Germinal center (tissue), 1 donor: ENCODE results near the gene RNF114.
"Not testable (repeated sequence)": the region's sequence is repeated elsewhere in the genome, so short reads cannot be mapped to it uniquely, and the experiment has no call there.

Experiments
- DNase-seq: peaks from one replicate; pipeline ENCODE4 v3.0.0; 2012; ENCODE audit warnings: mixed read lengths, low spot score

The RNF114 gene

GRCh38 chr20:49965781-49966305 lies 29.6 kb downstream of the RNF114 start:
- DNase-seq = no peak

DNA sequence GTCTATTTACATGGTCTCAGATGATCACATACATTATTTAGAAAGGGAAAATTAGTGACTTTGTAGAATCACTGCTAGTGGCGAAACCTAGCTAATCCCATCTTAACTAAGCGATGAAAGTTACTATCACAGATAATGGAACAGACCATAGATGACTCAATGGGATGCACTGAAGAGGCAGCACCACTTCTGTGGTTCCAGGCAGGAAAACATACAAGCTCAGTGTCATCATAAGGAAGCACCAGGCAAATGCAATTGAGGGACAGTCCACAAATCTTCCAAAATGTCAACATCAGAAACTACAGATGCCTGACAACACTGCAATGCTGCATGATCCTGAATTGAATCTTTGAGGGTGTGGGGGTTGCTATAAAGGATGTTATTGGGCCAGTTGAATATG lies 30.7 kb downstream of the RNF114 start:
- no peak for DNase-seq

- DNase-seq = no peak
These were observed 33.0 kb downstream of the RNF114 start for GRCh38 chr20:49969234-49969633.

GRCh38 chr20:49969946-49970345 lies 33.7 kb downstream of the RNF114 start:
- no peak for DNase-seq

DNA sequence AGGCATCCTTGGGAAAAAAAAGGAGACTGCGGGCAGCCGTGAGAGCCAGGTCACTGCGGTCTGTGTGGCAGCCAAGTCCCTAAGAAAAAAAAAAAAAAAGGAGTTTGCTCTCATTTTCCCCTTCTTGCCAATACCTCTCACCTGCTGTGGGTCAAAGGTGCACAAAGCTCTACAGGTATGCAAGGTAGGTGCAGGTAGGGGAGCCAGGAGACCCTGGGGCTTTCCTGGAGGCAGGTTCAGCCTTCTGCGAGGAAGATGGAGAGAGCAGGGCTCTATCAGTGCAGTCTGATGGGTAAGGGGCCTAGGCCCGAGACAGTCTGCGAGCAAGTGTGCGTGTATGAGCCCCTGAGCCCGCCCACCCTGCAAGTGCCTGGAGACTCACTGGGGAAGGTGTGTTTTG lies 34.3 kb downstream of the RNF114 start:
- DNase-seq = no peak

- no peak for DNase-seq
These were observed 37.8 kb downstream of the RNF114 start for GRCh38 chr20:49973981-49974380.

- no peak for DNase-seq
These were observed 40.3 kb downstream of the RNF114 start for GRCh38 chr20:49976542-49976941.

- not testable (repeated sequence) for DNase-seq
These were observed 41.5 kb downstream of the RNF114 start for GRCh38 chr20:49977740-49978139.

GRCh38 chr20:49978685-49979029 lies 42.5 kb downstream of the RNF114 start:
- DNase-seq = no peak

DNA sequence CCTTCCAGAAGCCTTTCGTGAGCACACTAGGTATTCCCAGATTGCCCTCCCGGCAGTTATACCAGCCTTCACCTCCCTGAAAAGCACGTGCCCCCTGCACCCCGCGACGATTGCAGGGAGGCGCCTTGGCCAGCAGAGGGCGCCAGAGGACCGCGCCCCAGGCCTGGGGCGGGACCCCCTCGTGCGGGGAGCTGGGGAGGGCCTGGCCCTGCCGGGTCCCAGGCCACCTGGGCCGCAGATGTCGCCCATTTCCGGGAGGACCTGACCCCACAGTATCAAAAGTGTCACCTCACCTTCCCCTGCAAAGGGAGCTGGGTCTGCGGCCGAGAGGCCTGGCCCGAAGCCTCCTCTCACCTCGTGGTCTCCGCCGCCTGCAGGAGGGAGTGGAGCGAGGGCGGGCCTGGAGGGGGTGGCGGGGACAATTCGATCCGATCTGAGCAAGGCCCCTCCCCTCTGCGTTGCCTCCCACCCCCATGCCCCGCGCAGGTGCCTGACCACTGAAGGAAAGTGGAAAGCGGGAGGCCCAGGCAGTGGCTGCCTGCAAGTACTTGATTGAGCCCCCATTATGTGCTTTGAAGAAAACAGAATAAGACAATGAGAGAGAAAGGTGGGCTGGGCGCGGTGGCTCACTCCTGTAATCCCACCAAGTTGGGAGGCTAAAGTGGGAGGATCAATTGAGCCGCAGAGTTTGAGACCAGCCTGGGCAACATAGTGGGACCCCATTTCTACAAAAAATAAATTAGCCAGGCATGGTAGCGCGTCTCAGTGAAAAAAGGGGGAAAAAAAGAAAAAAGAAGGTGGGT lies 43.0 kb downstream of the RNF114 start:
- peak; percentile 80 for DNase-seq

GRCh38 chr20:49980140-49981008 lies 44.2 kb downstream of the RNF114 start:
- DNase-seq = no peak

GRCh38 chr20:49981218-49982071 lies 45.2 kb downstream of the RNF114 start:
- DNase-seq = no peak

DNA sequence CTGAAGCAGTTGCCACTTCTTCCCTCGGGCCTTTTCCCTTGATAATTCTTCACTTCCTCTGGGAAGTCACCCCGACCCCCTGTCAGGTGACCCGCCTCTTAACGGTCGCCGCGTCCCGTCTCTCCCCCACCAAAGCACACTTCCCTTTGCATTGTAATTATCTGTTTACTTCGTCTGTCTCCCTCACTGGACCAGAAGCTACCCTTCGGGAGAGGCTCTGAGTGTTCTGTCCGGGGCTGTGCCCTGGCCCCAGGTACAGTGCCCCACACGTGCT lies 45.8 kb downstream of the RNF114 start:
- no peak for DNase-seq

- peak; percentile 98 for DNase-seq
These were observed 46.3 kb downstream of the RNF114 start, which contains the start of gene SNAI1 for GRCh38 chr20:49982346-49983122. Gene SNAI1, plus strand, starts transcription at chr20:49982980. Its CDS starts 80 bp downstream, at chr20:49983060.

DNA sequence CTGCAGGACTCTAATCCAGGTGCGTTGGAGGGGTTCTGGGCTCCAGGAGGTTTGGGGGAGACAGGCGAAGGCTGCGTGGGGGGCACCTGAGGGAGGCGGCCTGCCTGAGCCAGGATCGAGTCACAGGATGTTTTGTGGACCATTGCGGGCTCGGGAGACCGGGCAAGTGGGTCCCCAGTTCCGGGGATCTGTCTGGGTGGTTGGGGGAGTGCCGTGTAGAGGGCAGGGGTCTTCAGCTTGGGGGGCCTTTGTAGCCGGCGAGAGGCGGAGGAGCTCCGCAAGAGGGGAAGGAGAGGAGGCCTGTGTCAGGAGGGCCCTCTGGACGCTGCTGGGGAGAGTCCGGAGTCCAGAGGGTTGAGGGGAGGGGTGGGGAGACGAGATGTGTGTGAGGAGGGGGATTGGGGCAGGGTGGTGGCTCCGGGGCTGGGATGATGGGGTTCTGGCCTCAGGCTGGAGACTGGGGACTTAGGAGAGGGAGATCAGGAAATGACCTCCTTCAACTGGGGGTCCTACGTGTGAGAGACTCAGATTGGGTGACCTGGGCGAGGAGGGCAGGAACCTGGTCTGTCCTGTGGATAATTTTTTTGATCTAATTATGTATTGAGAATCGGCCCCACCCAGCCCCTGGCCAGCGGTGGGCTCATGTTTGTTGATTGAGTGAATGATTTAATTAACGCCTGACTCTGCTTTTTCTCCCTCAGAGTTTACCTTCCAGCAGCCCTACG lies 47.1 kb downstream of the RNF114 start:
- DNase-seq = peak; percentile 27

DNA sequence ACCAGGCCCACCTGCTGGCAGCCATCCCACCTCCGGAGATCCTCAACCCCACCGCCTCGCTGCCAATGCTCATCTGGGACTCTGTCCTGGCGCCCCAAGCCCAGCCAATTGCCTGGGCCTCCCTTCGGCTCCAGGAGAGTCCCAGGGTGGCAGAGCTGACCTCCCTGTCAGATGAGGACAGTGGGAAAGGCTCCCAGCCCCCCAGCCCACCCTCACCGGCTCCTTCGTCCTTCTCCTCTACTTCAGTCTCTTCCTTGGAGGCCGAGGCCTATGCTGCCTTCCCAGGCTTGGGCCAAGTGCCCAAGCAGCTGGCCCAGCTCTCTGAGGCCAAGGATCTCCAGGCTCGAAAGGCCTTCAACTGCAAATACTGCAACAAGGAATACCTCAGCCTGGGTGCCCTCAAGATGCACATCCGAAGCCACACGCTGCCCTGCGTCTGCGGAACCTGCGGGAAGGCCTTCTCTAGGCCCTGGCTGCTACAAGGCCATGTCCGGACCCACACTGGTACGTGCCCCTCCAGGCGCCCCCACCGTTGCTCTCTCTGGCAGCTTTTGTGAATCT lies 47.7 kb downstream of the RNF114 start:
- DNase-seq = no peak

DNA sequence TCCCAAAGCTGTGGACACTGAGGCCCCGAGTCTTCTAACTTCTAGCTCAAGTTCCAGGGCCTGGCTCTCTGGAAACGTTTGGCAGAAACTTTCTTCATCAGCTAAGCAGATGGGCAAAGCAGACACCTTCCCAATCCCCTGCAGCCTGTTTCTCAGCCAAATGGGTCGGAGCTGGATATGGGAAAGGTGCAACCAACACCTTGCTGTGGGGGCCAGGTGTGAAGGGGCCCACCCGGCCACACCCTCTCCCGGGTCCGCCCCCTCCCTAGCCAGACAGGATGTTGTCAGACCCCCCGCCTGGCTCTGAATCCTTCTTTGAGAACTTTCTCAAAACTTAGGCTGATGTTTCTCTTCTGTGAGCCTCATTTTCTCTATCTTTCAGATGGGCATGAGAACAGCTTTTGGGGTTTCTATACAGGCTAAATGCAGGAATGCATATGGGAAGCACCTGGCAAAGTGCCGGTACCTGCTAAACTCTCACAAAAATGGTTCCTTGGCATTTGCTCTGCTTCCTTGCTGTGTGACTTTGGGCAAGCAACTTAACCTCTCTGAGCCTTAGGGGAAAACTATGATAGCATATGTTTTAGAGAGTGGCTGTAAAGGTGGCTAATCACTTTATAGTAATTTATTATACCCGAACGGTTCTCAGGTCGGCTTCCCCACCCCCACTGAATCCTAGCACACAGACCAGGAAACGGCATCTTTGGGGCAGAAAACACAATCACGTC lies 48.4 kb downstream of the RNF114 start:
- DNase-seq = no peak

DNA sequence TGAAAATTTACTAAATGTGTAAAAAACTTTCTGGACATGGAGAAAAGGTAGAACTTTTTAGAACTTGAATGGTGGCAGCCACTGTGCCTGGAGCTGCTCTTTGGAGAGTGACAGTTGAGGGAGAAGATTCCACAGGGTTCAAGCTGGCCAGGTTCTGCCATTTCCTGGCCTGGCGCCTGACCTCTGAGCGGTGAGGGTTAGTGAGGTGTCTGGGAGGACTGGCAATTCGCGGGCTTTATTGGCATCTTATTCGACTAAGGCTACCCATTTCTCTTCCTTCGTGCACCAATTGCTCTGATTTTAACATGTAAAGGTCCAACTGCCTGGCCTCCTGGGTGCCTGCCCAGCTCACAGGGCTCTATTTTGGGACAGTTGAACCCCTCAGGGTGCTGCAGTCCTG lies 49.0 kb downstream of the RNF114 start:
- DNase-seq = no peak

GRCh38 chr20:49985617-49986016 lies 49.4 kb downstream of the RNF114 start:
- no peak for DNase-seq

- no peak for DNase-seq
These were observed 49.9 kb downstream of the RNF114 start for GRCh38 chr20:49986049-49986448.
